ENCODE measurements around the gene CRLF2. TPM values are rescaled to one million over a fixed set of nuclear protein-coding genes. Genes with fewer than 3 reads are reported as not detected.

The CRLF2 gene
- total and polyA plus RNA-seq, 4 donors: 0.19 TPM; not detected in 3

DNA sequence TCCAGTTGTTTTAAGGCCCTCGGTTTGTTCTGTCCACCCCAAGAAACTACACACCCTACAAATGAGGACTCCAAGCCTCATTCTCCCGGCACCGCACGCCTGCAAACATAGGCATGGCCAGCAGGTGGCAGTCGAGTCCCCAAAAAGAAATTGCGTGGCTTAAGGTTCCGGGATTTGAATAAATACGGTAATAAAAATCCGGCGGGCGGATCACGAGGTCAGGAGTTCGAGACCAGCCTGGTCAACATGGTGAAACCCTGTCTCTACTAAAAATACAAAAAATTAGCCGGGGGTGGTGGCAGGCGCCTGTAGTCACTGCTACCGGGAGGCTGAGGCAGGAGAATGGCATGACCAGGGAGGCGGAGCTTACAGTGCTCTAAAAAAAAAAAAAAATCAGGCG lies 34.4 kb upstream of the CRLF2 start:
- DNase-seq (ENCODE audit: low spot score): peak; percentile 79
- Histone ChIP-seq H3K27ac (ENCODE audit: low read depth in 1 of 2, low read length in 2 of 2) (no peak overlapping the region), H3K27me3 (ENCODE audit: control insufficient read depth in 4 of 4, insufficient read depth in 4 of 4, low read length in 3 of 4) (no peaks in the 10 kb centered on the region), H3K9ac (ENCODE audit: low read depth in 1 of 2, low read length in 2 of 2) (no peak overlapping the region), H3K36me3 (ENCODE audit: control insufficient read depth in 4 of 4, insufficient read depth in 3 of 4, low read depth in 1 of 4, low read length in 3 of 4) (no peaks in the 10 kb centered on the region), H3K4me3 (ENCODE audit: low read depth in 1 of 3, low read length in 3 of 3) (no peak overlapping the region), H3K9me3 (ENCODE audit: control insufficient read depth in 4 of 4, low read length in 3 of 4) (no peaks in the 10 kb centered on the region), H3K4me1 (ENCODE audit: control insufficient read depth in 4 of 4, insufficient read depth in 4 of 4, low read length in 3 of 4) (peaks cover 0 to 5% (median 0%) of the 10 kb centered on the region in 4 donors)
- TF ChIP-seq, protein P1, sequence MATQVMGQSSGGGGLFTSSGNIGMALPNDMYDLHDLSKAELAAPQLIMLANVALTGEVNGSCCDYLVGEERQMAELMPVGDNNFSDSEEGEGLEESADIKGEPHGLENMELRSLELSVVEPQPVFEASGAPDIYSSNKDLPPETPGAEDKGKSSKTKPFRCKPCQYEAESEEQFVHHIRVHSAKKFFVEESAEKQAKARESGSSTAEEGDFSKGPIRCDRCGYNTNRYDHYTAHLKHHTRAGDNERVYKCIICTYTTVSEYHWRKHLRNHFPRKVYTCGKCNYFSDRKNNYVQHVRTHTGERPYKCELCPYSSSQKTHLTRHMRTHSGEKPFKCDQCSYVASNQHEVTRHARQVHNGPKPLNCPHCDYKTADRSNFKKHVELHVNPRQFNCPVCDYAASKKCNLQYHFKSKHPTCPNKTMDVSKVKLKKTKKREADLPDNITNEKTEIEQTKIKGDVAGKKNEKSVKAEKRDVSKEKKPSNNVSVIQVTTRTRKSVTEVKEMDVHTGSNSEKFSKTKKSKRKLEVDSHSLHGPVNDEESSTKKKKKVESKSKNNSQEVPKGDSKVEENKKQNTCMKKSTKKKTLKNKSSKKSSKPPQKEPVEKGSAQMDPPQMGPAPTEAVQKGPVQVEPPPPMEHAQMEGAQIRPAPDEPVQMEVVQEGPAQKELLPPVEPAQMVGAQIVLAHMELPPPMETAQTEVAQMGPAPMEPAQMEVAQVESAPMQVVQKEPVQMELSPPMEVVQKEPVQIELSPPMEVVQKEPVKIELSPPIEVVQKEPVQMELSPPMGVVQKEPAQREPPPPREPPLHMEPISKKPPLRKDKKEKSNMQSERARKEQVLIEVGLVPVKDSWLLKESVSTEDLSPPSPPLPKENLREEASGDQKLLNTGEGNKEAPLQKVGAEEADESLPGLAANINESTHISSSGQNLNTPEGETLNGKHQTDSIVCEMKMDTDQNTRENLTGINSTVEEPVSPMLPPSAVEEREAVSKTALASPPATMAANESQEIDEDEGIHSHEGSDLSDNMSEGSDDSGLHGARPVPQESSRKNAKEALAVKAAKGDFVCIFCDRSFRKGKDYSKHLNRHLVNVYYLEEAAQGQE (IDR thresholded peaks at IDR 0.05): no peak
- TF ChIP-seq RAD21 (IDR thresholded peaks at IDR 0.05): peak; percentile 75 to 80
- TF ChIP-seq HNF4A (conservative IDR thresholded peaks at IDR 0.05): no peak
- TF ChIP-seq, protein P2, sequence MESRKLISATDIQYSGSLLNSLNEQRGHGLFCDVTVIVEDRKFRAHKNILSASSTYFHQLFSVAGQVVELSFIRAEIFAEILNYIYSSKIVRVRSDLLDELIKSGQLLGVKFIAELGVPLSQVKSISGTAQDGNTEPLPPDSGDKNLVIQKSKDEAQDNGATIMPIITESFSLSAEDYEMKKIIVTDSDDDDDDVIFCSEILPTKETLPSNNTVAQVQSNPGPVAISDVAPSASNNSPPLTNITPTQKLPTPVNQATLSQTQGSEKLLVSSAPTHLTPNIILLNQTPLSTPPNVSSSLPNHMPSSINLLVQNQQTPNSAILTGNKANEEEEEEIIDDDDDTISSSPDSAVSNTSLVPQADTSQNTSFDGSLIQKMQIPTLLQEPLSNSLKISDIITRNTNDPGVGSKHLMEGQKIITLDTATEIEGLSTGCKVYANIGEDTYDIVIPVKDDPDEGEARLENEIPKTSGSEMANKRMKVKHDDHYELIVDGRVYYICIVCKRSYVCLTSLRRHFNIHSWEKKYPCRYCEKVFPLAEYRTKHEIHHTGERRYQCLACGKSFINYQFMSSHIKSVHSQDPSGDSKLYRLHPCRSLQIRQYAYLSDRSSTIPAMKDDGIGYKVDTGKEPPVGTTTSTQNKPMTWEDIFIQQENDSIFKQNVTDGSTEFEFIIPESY (IDR thresholded peaks at IDR 0.05): no peak
- TF ChIP-seq, protein P3, sequence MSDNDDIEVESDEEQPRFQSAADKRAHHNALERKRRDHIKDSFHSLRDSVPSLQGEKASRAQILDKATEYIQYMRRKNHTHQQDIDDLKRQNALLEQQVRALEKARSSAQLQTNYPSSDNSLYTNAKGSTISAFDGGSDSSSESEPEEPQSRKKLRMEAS (IDR thresholded peaks at IDR 0.05): no peak
- TF ChIP-seq EGR1 (IDR thresholded peaks at IDR 0.05; ENCODE audit: low read depth in 2 of 2): no peak
- TF ChIP-seq GABPA (IDR thresholded peaks at IDR 0.05 in 1 of 2, conservative IDR thresholded peaks at IDR 0.05 in 1 of 2): no peak
- TF ChIP-seq, protein P4, sequence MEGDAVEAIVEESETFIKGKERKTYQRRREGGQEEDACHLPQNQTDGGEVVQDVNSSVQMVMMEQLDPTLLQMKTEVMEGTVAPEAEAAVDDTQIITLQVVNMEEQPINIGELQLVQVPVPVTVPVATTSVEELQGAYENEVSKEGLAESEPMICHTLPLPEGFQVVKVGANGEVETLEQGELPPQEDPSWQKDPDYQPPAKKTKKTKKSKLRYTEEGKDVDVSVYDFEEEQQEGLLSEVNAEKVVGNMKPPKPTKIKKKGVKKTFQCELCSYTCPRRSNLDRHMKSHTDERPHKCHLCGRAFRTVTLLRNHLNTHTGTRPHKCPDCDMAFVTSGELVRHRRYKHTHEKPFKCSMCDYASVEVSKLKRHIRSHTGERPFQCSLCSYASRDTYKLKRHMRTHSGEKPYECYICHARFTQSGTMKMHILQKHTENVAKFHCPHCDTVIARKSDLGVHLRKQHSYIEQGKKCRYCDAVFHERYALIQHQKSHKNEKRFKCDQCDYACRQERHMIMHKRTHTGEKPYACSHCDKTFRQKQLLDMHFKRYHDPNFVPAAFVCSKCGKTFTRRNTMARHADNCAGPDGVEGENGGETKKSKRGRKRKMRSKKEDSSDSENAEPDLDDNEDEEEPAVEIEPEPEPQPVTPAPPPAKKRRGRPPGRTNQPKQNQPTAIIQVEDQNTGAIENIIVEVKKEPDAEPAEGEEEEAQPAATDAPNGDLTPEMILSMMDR (IDR thresholded peaks at IDR 0.05; ENCODE audit: low read depth, low read length, missing input control): peak; percentile 80
- WGBS: 14% methylated on average over 18 of the region's 18 CpGs

DNA sequence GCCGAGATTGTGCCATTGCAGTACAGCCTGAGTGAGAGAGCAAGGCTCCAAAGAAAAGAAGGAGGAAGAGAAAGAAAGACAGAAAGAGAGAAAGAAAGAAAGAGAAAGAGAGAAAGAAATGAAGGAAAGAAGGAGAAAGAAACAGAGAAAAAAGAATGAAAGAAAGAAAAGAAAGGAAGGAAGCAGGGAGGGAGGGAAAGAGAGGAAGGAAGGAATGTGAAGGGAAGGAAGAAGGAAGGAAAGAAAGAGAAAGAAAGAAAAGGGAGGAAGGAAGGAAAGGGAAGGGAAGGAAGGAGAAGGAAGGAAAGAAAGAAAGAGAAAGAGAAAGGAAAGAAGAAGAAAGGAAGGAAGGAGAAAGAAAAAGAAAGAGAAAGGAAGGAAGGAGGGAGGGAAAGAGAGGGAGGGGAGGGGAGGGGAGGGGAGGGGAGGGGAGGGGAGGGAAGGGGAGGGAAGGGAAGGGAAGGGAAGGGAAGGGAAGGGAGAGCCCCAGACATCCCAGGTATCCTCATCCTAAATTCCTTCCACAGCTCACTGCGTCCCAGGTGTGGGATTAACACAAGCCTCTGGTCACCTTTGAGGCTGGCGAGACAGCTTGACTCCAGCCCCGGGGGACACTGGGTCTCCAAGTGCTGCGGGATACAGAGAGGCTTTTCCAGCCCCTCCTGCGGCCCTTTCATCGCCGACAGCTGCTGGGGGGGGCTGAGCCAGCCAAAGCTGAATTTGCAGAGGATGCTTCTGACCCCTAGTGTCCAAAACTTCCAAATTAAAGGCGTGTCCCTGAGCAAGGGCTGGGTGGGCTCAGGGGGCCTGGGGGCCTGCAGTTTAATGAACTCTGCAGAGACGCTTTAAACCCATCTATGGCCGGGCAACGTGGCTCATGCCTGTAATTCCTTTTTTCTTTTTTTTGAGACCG lies 32.0 kb upstream of the CRLF2 start:
- no peaks in the 10 kb centered on the region for H3K9me3 ChIP-seq (ENCODE audit: control insufficient read depth in 4 of 4, low read length in 3 of 4)
- peaks cover 0 to 5% (median 0%) of the 10 kb centered on the region in 4 donors for H3K4me1 ChIP-seq (ENCODE audit: control insufficient read depth in 4 of 4, insufficient read depth in 4 of 4, low read length in 3 of 4)
- H3K27ac ChIP-seq (ENCODE audit: low read depth in 1 of 2, low read length in 2 of 2): no peak overlapping the region
- no peak for DNase-seq (ENCODE audit: low spot score)
- H3K4me3 ChIP-seq (ENCODE audit: low read depth in 1 of 3, low read length in 3 of 3): no peak overlapping the region
- H3K9ac ChIP-seq (ENCODE audit: low read depth in 1 of 2, low read length in 2 of 2): no peak overlapping the region
- 21% methylated on average over 13 of the region's 13 CpGs for WGBS
- no peaks in the 10 kb centered on the region for H3K36me3 ChIP-seq (ENCODE audit: control insufficient read depth in 4 of 4, insufficient read depth in 3 of 4, low read depth in 1 of 4, low read length in 3 of 4)
- H3K27me3 ChIP-seq (ENCODE audit: control insufficient read depth in 4 of 4, insufficient read depth in 4 of 4, low read length in 3 of 4): no peaks in the 10 kb centered on the region
- TF ChIP-seq, protein P4 (IDR thresholded peaks at IDR 0.05; ENCODE audit: low read depth, low read length, missing input control): no peak
- TF ChIP-seq, protein P2 (IDR thresholded peaks at IDR 0.05): no peak
- TF ChIP-seq, protein P1 (IDR thresholded peaks at IDR 0.05): no peak
- TF ChIP-seq JUND (IDR thresholded peaks at IDR 0.05) (no peak), EGR1 (IDR thresholded peaks at IDR 0.05; ENCODE audit: low read depth in 2 of 2) (no peak), NR2F2 (IDR thresholded peaks at IDR 0.05) (no peak)
- TF ChIP-seq, protein P5, sequence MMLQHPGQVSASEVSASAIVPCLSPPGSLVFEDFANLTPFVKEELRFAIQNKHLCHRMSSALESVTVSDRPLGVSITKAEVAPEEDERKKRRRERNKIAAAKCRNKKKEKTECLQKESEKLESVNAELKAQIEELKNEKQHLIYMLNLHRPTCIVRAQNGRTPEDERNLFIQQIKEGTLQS (IDR thresholded peaks at IDR 0.05): no peak
